Activated T-helper 1 cell treated with anti-CD3 and anti-CD28 coated beads, Interleukin-2, amount 50 U/mL, for 16 hours (primary cell): Measurements from ENCODE around the gene ANGPTL2.

Experiments used
- DNase-seq, 2 donors: peaks; one replicate each; pipeline ENCODE4 v3.0.0-alpha.2; 2020; ENCODE audit warnings: low read depth in 1 of 2, low spot score in 1 of 2

ANGPTL2 gene

DNA sequence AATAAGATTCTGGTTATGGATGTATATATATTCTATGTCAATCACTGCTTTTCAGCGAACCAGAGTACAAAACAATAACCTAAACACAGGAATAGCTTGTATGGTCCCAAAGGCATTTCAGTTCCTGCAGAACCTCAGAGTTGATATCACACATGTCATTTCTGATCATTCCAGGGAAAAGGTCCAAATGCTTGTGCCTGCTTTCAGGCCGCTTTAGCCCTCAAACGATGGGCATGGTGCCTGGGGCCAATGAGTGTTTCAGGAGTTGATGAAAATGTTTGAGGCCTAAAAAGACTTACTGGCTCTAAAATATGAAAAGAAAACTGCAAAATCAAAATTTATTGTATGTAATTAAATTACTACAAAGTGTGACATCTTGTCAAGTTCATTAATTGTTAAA lies 22.8 kb downstream of the ANGPTL2 start:
- DNase-seq, result no peak

GRCh38 chr9:127098916-127099553 lies 23.4 kb downstream of the ANGPTL2 start:
- no peak for DNase-seq

- no peak for DNase-seq
Observed at GRCh38 chr9:127097683-127098082, 24.8 kb downstream of the ANGPTL2 start.

GRCh38 chr9:127096208-127096607 lies 26.2 kb downstream of the ANGPTL2 start:
- DNase-seq, result no peak

DNA sequence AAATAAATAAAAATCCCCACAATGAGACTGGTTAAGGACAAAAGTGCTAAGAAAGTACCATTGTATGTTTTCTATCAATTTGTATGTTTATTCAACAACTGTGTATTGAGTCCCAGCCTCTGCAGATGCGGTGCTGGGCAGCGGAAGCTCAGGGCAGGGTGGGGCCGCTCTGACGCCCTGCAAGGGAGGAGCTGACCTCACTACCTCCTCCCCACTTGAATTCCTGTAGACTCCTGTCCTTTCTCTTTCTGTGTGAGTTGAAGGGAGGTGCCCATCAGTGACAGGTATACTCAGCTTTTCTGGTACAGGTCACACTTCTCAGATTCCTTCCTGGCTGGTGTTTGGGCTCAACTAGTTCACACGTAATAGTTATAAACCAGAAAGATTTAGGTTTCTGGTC lies 27.0 kb downstream of the ANGPTL2 start:
- DNase-seq, result no peak

DNA sequence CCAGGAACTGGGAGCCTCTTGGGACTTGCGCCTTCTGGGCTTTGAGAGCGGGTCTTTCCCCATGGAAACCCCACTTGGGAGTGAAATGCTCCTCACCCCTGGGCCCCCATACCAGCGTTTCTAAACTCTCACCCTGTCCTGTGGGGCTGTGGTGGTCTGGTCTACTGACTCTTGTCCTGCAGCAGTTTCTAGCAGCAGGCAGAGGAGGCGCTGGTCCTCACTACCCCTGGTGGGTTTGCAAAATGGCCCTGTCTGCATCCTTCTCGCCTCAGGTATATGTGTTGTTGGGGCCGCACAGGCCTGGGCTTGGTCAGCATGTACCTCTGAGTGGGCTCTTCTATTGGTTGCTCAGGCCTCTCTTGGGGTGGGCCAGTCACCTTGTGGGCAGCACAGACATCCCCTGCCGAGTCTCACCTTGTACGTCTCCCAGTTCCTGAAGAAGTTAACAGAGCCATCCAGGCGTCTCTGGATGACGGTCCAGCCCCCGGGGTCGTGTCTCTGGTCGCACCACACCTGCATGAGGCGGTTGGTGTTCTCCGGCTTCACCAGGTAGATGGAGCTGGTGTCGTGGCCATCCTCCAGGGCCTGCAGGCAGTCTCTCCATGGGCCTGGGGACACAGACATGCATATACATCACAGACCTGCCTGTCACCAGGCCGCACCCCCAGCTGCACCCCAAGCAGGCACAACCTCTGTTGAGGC lies 29.0 kb downstream of the ANGPTL2 start:
- DNase-seq, result no peak

DNA sequence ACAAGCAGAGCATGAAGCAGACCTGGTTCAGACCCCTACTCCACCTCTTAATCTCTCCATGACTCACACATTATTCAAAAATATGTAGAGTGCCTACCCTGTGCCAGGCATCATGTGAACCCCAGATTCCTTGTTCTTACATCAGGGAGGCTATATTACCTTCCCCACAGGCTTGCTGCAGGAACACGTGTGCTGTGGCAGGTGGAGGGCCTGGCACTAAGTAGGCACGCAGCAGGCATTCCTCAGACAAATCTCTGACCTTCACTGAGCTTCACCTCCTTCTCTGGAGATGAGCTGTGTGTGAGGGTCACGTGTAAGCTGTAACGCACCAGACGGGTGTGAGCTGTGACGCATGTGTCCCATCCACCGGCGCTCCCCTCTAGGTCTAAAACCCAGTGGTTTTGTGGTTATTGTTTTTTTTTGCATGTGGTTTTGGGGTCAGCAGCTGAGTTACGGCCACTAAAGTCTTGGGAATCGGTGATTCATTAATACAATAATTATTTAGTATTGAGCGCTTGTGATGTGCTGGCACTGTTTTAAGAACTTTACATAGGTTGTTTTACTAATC lies 30.3 kb downstream of the ANGPTL2 start:
- no peak for DNase-seq

GRCh38 chr9:127091526-127091925 lies 30.9 kb downstream of the ANGPTL2 start:
- DNase-seq, result no peak

DNA sequence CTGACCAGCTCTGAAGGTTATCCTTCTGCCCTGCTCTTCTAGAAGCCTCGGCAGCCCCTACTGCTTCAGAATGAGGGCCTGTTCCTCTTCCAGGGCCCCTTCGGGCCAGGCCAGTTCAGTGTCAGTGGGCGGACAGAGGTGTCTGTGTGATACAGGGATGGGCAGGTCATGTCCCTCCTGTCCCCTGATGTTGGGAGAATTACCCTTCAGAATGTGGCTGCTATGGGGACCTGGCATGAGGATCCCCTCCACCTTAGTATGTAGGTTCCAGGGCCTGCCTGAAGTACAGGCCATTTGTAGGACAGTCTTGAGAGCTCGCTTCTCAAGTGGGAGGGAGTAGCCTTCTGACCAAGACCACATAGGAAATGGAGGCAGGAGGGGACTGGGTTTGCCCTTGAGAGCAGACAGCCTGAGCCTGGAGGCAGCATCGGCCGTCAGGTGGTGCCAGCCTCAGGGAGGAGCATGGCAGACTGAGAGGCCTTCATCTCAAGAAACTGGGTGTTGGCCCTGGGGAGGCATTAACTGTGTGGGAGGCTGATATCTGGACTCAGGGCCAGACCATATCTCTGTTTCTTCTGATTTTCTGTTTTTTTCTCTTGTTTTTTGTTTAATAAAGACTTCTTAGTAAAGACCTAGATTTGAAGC lies 32.0 kb downstream of the ANGPTL2 start:
- DNase-seq, result no peak

DNA sequence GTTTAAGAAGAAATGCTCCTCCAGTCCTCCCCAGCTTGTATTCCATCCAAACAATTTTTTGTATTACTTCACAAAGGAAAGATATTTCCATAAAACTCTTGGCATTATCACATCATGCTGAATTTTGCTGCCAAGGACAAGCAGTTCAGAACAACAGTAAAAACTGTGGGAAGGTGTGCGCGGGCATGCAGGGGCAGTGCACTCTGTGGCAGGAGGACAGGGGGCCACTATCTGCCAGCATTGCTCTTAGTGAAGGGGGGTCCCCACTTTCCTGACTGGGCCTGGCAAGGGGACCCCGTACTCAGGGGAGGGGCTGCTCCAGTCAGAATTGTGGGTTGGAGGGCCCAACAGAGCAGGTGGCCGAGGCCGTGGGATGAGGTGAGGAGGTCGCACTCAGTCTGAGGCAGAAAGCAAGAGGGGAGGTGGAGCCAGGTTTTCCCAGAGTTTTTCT lies 32.8 kb downstream of the ANGPTL2 start:
- DNase-seq, result no peak

DNA sequence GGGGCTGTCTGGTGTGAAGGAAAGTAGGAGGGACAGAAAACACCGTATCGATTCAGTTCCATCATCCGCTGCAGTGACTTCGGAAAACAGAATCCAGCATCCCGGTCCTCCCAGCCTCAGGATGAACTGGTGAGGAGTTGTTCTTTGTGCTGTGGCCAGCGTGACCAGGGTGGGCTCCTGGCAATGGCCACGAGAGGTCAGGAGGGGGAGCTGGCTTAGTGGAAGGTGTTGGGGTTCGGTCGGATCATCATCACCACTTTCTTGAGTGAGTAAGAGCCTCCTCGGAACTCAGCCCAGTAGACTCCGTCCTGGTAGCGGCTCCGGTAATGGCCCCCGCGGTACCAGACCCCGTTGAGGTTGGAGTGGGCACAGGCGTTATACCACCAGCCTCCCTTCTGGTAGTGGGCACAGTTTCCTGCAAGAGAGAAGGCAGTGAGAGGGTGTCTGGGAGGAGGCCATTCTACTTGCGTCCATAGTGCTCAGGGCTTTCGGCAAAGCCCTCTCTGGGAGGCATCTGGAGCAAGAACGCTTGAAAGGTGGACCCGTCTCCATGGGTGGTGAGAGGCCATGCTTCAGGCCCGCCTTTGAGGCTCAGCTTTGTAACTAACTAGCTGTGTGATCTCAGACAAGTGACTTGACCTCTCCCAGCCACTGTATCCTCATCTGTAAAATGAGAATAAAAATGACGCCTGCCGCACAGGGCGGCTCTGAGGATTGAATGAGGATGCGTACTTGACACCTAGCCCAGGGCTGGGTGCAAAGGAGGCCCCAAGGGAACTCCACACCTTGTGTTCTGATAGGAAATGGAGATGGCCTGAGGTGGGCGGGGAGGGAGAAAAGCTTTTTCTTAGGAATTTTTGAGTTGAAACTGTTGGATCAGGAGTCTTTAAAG lies 33.5 kb downstream of the ANGPTL2 start:
- DNase-seq, result no peak

DNA sequence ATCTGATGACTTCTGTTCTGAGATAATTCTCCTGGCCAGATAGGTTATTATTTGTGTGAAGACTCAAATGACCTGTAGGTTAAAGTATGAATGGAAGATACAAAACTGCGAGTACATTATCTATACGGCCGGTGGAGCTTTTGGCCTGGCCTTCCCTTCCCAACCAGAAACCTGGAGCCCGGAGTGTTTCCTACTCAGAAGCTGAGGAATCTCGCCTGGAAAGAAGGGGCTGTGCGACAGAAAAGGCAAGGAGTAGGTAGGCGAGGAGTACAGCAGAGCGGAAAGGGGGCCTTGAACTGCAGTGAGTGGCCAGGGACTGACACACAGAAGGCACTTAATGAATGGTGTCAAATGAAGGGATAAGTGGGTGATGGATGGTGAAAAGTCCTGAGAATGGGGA lies 34.6 kb downstream of the ANGPTL2 start:
- no peak for DNase-seq

DNA sequence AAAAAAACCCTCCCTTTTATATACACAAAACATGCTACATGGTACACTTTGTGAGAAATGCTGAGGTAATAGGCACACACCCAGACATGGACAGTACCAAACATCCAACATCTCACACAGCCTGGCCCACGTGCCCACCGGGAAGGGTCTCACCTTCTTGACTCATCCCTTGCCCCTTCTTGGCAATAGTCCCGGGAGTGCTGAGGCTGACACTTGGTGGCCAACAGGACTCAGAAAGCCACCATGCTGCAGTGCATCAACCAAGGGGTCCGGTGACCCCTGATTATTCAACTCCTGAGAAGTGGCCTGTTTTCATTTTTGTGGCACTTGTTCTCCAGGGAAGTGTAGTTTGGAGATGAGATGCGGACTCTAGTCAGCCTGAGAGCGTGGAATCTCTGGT lies 35.0 kb downstream of the ANGPTL2 start:
- DNase-seq, result no peak

DNA sequence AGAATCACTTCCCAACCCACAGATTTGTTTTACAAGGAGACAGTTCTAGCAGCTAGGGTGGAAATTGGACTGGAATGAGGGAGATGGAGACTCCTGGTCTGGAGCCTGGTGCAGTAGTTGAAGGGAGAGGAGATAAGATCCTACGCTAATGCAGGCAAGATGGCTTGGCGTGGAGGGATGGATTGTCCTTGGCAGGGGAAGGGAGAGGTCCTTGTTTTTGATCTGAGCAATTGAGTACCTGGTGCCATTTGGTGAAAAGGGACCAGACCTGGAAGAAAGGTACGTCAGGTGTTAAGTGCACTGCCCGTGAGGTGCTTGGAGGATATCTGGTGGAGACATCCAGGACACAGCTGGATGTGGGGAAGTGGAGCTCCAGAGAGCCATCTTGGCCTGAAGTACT lies 35.7 kb downstream of the ANGPTL2 start:
- no peak for DNase-seq

DNA sequence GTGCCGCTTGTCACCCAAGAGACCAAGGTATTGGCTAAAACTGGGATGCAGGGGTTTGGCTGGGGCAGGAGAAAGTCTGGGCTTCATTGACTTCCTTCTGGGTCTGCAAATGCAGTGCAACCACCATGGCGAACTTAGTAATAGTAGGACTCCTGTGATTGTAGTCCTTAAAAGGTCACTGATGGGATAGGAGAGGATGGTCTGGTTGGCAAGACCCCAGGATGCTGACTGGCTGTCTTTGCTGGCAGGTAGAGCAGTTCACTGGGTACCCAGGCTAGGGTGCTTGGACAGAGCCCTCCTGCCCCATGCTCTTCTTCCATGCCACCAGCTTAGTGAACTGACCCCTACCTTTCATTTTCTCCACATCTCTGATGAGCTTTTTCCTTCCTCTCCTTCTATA lies 37.2 kb downstream of the ANGPTL2 start:
- DNase-seq, result no peak

DNA sequence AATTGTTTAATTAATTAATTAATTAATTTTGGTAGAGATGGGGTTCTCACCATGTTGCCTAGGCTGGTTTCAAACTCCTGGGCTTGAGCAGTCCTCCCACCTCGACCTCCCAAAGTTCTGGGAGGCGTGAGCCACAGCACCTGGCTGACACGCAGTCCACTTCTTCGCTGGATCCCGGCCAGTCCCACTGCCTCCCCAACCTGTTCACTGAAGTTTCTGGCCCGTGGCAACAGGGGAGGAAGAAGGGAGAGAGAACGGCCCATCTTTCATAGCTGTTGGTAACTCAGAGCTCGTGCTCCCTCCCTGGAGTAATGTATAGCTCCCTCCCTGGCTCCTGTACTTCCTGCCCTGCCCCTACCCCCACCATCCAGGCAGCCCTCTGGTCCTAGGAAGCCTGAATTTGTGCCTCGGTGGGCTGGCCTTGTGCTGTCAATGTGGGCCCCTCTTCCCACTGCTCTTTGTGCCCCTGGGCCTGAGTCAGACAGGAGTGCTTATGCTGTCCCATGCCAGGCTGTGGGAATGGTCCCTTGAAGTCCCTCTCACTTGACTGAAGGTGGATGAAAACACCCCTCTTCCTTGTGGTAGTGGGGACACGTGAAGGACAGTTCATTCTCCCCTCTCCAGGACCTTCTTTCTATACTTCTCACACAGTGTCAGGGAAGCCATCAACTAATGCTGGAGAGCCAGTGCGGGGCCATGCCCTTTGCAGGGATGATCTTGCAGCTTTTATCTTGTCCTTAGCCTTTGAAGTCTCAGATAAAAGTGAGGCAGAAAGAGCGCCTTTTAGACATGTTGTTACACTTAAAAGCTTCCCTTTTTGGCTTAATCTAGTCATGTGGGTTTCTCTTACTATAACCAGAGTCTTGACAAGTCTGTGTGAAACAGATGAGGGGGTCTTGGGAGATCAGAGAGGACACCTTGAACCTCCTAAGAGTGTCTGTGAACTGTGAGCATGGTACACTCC lies 38.1 kb downstream of the ANGPTL2 start:
- DNase-seq, result no peak

GRCh38 chr9:127083138-127083980 lies 39.1 kb downstream of the ANGPTL2 start:
- DNase-seq, result no peak

- no peak for DNase-seq
Observed at GRCh38 chr9:127081250-127082185, 40.9 kb downstream of the ANGPTL2 start.
